GM23338 (cell line): Measurements from ENCODE around the gene CDH23. TPM values are rescaled to one million over a fixed set of nuclear protein-coding genes. Genes with fewer than 3 reads are reported as not detected.

Experiments
- ATAC-seq: fragments of 200-7000 bp; cut with Tn5 transposase; 3 replicates; pipeline ENCODE4 v1.9.1; 2020
- DNase-seq: peaks from one replicate; pipeline ENCODE4 v3.0.0-alpha.2; 2015; ENCODE audit warnings: low spot score
- H2AFZ ChIP-seq: fragments of 200-600 bp; sonication (generic); 2 replicates; pipeline ENCODE4 v1.8.0; 2016; ENCODE audit warnings: antibody characterized with exemption, mild to moderate bottlenecking, moderate library complexity
- H3F3A ChIP-seq: fragments of 200-600 bp; sonication (generic); replicated peaks from 2 replicates; pipeline ENCODE4 v1.8.0; 2017; ENCODE audit warnings: antibody characterized with exemption, mixed run types, low read depth
- H3K27ac ChIP-seq: fragments of 200-600 bp; sonication (generic); 2 replicates; pipeline ENCODE4 v1.6.1; 2016; ENCODE audit warnings: low read depth
- H3K27me3 ChIP-seq: fragments of 200-600 bp; sonication (generic); 2 replicates; pipeline ENCODE4 v1.8.0; 2016; ENCODE audit warnings: mild to moderate bottlenecking, mixed run types, moderate library complexity; ENCODE audit not compliant: insufficient read depth
- H3K36me3 ChIP-seq: fragments of 200-600 bp; sonication (generic); 2 replicates; pipeline ENCODE4 v1.8.0; 2016; ENCODE audit warnings: mild to moderate bottlenecking; ENCODE audit not compliant: insufficient read depth
- H3K4me1 ChIP-seq: fragments of 200-600 bp; sonication (generic); 2 replicates; pipeline ENCODE4 v1.8.0; 2016; ENCODE audit warnings: mild to moderate bottlenecking, moderate library complexity; ENCODE audit not compliant: insufficient read depth
- H3K4me2 ChIP-seq: fragments of 200-600 bp; sonication (generic); 2 replicates; pipeline ENCODE4 v1.7.1; 2017; ENCODE audit warnings: mixed run types
- H3K4me3 ChIP-seq: fragments of 200-600 bp; sonication (generic); 2 replicates; pipeline ENCODE4 v1.6.1; 2016; ENCODE audit warnings: mixed run types
- H3K79me2 ChIP-seq: fragments of 200-600 bp; sonication (generic); replicated peaks from 2 replicates; pipeline ENCODE4 v1.8.0; 2017; ENCODE audit warnings: mild to moderate bottlenecking; ENCODE audit not compliant: insufficient read depth
- H3K9me2 ChIP-seq: fragments of 200-600 bp; sonication (generic); 2 replicates; pipeline ENCODE4 v1.8.0; 2017; ENCODE audit not compliant: insufficient read depth
- H4K20me1 ChIP-seq: fragments of 200-600 bp; sonication (generic); replicated peaks from 2 replicates; pipeline ENCODE4 v1.8.0; 2017; ENCODE audit warnings: mild to moderate bottlenecking; ENCODE audit not compliant: insufficient read depth
- H3K27ac Mint-ChIP-seq: 2 replicates; pipeline ENCODE4 v1.8.0; 2020; ENCODE audit warnings: inconsistent platforms, mild to moderate bottlenecking, moderate library complexity, mixed read lengths
- H3K27me3 Mint-ChIP-seq: 3 replicates; pipeline ENCODE4 v1.8.0; 2022; ENCODE audit warnings: low read depth, mild to moderate bottlenecking, moderate library complexity, mixed read lengths, inconsistent platforms; ENCODE audit not compliant: insufficient read depth, poor library complexity
- H3K36me3 Mint-ChIP-seq: 3 replicates; pipeline ENCODE4 v1.8.0; 2021; ENCODE audit warnings: low read depth, mild to moderate bottlenecking, inconsistent platforms, moderate library complexity, mixed read lengths
- H3K4me1 Mint-ChIP-seq: 3 replicates; pipeline ENCODE4 v1.8.0; 2020; ENCODE audit warnings: mild to moderate bottlenecking, inconsistent platforms, mixed read lengths
- H3K4me3 Mint-ChIP-seq: 3 replicates; pipeline ENCODE4 v1.8.0; 2021; ENCODE audit warnings: moderate library complexity, mild to moderate bottlenecking, inconsistent platforms, mixed read lengths
- H3K9me3 Mint-ChIP-seq: 3 replicates; pipeline ENCODE4 v1.8.0; 2020; ENCODE audit warnings: moderate library complexity, mild to moderate bottlenecking, inconsistent platforms, mixed read lengths
- CREB1 ChIP-seq: fragments of 250-450 bp; sonication (Bioruptor Pico); IDR thresholded peaks from 2 replicates; pipeline ENCODE4 v1.5.0; 2020; ENCODE audit warnings: low read depth, mild to moderate bottlenecking, moderate library complexity
- CTCF ChIP-seq, 2 experiments: fragments of 200-600 bp in 1 of 2; sonication (generic) in 1 of 2; conservative IDR thresholded peaks; 2 replicates each; pipeline versions ENCODE4 v1.5.1 to v1.6.1; 2016 to 2017; ENCODE audit warnings: antibody characterized with exemption in 2 of 2, low read depth in 2 of 2, mild to moderate bottlenecking in 2 of 2, moderate library complexity in 1 of 2
- ETS1 ChIP-seq: IDR thresholded peaks from 2 replicates; pipeline ENCODE4 v1.6.1; 2016; ENCODE audit warnings: antibody characterized with exemption
- EZH2 ChIP-seq: fragments of 200-600 bp; sonication (generic); IDR thresholded peaks from one replicate; pipeline ENCODE4 v1.8.0; 2017; ENCODE audit warnings: antibody characterized with exemption, mild to moderate bottlenecking, low read depth; ENCODE audit not compliant: unreplicated experiment
- EZH2phosphoT487 ChIP-seq: fragments of 200-600 bp; sonication (generic); IDR thresholded peaks from one replicate; pipeline ENCODE4 v1.8.1; 2018; ENCODE audit warnings: antibody characterized with exemption; ENCODE audit not compliant: unreplicated experiment
- JUNB ChIP-seq: IDR thresholded peaks from one replicate; pipeline ENCODE4 v1.6.1; 2016; ENCODE audit warnings: antibody characterized with exemption; ENCODE audit not compliant: unreplicated experiment
- NANOG ChIP-seq: IDR thresholded peaks from 2 replicates; pipeline ENCODE4 v1.6.1; 2016; ENCODE audit warnings: antibody characterized with exemption, borderline replicate concordance
- POLR2AphosphoS5 ChIP-seq: IDR thresholded peaks from 2 replicates; pipeline ENCODE4 v1.6.1; 2016; ENCODE audit warnings: antibody characterized with exemption, low read depth
- REST ChIP-seq: IDR thresholded peaks from one replicate; pipeline ENCODE4 v1.6.1; 2018; ENCODE audit warnings: antibody characterized with exemption; ENCODE audit not compliant: unreplicated experiment
- STAT1 ChIP-seq: IDR thresholded peaks from one replicate; pipeline ENCODE4 v1.6.1; 2016; ENCODE audit warnings: antibody characterized with exemption; ENCODE audit not compliant: unreplicated experiment
- ZNF114 ChIP-seq: fragments of 250-450 bp; sonication (Bioruptor Pico); IDR thresholded peaks from 2 replicates; pipeline ENCODE4 v1.5.0; 2020; ENCODE audit warnings: mild to moderate bottlenecking, moderate library complexity
- ZNF331 ChIP-seq: fragments of 250-450 bp; sonication (Bioruptor Pico); IDR thresholded peaks from 2 replicates; pipeline ENCODE4 v1.5.0; 2020; ENCODE audit warnings: low read depth, mild to moderate bottlenecking, moderate library complexity
- polyA plus RNA-seq: library from polyadenylated mRNA; unstranded; fragments of >200 nt; fragmentation: Nextera tagmentation; extraction: Ambion mirVana; gene quantifications from 2 replicates; pipeline ENCODE4 v1.2.1, GENCODE V29; 2016
- total RNA-seq: library from RNA; depleted of rRNA; stranded (reverse); fragments of >200 nt; shearing (Covaris generic); gene quantifications from 2 replicates; pipeline ENCODE4 v1.2.3, GENCODE V29; 2014

The CDH23 gene
- total and polyA plus RNA-seq, 2 experiments from 2014 or later: 0.95 to 4.3 TPM

GRCh38 chr10:71378336-71379117 lies 18.2 kb upstream of the CDH23 start:
- Histone ChIP-seq H3K4me2 (no peak overlapping the region), H4K20me1 (no peaks in the 10 kb centered on the region), H3K4me3 (no peak overlapping the region), H3F3A (no peaks in the 10 kb centered on the region), H3K9me2 (no peaks in the 10 kb centered on the region), H2AFZ (no peak overlapping the region), H3K27me3 (no peaks in the 10 kb centered on the region), H3K79me2 (no peaks in the 10 kb centered on the region), H3K36me3 (no peaks in the 10 kb centered on the region), H3K4me1 (peaks cover 6% of the 10 kb centered on the region; the same call in 1 of the 2 replicates), H3K27ac (no peak overlapping the region)
- Mint-ChIP-seq H3K4me3 (no peak overlapping the region), H3K4me1 (peaks cover 4% of the 10 kb centered on the region; the same call in 2 of the 3 replicates), H3K9me3 (no peaks in the 10 kb centered on the region), H3K27me3 (peaks cover 2% of the 10 kb centered on the region), H3K27ac (no peak overlapping the region), H3K36me3 (no peaks in the 10 kb centered on the region)
- no peak for TF ChIP-seq CREB1
- peak in 1 of 2 experiments; percentile 24; a peak in 2 of 4 replicates for TF ChIP-seq CTCF (conservative IDR thresholded peaks at IDR 0.05; ENCODE audit: low read depth in 2 of 2)
- ATAC-seq (no peak), DNase-seq (no peak)

- Histone ChIP-seq H3F3A (no peaks in the 10 kb centered on the region), H3K4me1 (peaks cover 6% of the 10 kb centered on the region; the same call in 1 of the 2 replicates), H3K4me3 (no peak overlapping the region), H3K27ac (no peak overlapping the region), H3K27me3 (no peaks in the 10 kb centered on the region), H3K36me3 (no peaks in the 10 kb centered on the region), H2AFZ (no peak overlapping the region), H3K9me2 (no peaks in the 10 kb centered on the region), H3K4me2 (no peak overlapping the region), H4K20me1 (no peaks in the 10 kb centered on the region), H3K79me2 (no peaks in the 10 kb centered on the region)
- Mint-ChIP-seq H3K27me3 (peaks cover 4% of the 10 kb centered on the region), H3K4me3 (no peak overlapping the region), H3K9me3 (no peaks in the 10 kb centered on the region), H3K27ac (no peak overlapping the region), H3K4me1 (peaks cover 4% of the 10 kb centered on the region; the same call in 2 of the 3 replicates), H3K36me3 (no peaks in the 10 kb centered on the region)
- DNase-seq (no peak), ATAC-seq (no peak)
- TF ChIP-seq POLR2AphosphoS5: no peak
- no peak for TF ChIP-seq ETS1
These were observed 17.5 kb upstream of the CDH23 start for GRCh38 chr10:71379118-71379766.

DNA sequence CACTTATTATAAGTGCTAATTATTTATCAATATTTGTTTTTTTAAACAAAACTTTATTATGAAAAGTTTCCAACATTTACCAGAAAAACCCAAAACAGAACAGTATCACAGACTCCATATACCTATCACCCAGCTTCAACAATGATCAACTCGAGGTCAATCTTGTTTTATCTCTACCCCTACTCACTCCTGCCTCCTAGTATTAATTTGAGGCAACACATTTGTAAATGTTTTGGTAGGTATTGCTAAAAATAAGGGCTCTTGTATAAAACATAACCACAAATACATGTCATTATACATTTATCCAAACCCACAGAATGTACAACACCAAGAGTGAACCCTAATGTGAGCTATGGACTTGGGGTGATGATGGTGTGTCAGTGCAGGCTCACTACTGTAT lies 15.9 kb upstream of the CDH23 start:
- H3K27ac Mint-ChIP-seq: no peak overlapping the region
- no peaks in the 10 kb centered on the region for H3K79me2 ChIP-seq
- TF ChIP-seq ZNF331 (no peak), ZNF114 (CRISPR knock-in tag) (no peak), STAT1 (no peak), EZH2 (no peak), NANOG (no peak), REST (no peak), EZH2phosphoT487 (no peak), POLR2AphosphoS5 (no peak), JUNB (no peak)

More for the DNA sequence above, 15.9 kb upstream of the CDH23 start:
- Histone ChIP-seq H3F3A (no peaks in the 10 kb centered on the region), H3K4me3 (no peak overlapping the region), H3K4me2 (no peak overlapping the region), H2AFZ (no peak overlapping the region), H3K36me3 (no peaks in the 10 kb centered on the region), H3K9me2 (no peaks in the 10 kb centered on the region), H3K27ac (no peak overlapping the region), H4K20me1 (no peaks in the 10 kb centered on the region), H3K4me1 (peaks cover 6% of the 10 kb centered on the region; the same call in 1 of the 2 replicates), H3K27me3 (no peaks in the 10 kb centered on the region)
- no peaks in the 10 kb centered on the region for H3K9me3 Mint-ChIP-seq
- H3K36me3 Mint-ChIP-seq: no peaks in the 10 kb centered on the region
- H3K4me1 Mint-ChIP-seq: peaks cover 4% of the 10 kb centered on the region; the same call in 2 of the 3 replicates
- peaks cover 4% of the 10 kb centered on the region for H3K27me3 Mint-ChIP-seq
- no peak overlapping the region for H3K4me3 Mint-ChIP-seq
- ATAC-seq: no peak
- no peak for DNase-seq
